Midbrain (tissue), 1 donor: Measurements from ENCODE around the gene MED12.

Source experiments
- DNase-seq: peaks from one replicate; lab custom pipeline; 2025; lab: John Stamatoyannopoulos, UW

The MED12 gene

DNA sequence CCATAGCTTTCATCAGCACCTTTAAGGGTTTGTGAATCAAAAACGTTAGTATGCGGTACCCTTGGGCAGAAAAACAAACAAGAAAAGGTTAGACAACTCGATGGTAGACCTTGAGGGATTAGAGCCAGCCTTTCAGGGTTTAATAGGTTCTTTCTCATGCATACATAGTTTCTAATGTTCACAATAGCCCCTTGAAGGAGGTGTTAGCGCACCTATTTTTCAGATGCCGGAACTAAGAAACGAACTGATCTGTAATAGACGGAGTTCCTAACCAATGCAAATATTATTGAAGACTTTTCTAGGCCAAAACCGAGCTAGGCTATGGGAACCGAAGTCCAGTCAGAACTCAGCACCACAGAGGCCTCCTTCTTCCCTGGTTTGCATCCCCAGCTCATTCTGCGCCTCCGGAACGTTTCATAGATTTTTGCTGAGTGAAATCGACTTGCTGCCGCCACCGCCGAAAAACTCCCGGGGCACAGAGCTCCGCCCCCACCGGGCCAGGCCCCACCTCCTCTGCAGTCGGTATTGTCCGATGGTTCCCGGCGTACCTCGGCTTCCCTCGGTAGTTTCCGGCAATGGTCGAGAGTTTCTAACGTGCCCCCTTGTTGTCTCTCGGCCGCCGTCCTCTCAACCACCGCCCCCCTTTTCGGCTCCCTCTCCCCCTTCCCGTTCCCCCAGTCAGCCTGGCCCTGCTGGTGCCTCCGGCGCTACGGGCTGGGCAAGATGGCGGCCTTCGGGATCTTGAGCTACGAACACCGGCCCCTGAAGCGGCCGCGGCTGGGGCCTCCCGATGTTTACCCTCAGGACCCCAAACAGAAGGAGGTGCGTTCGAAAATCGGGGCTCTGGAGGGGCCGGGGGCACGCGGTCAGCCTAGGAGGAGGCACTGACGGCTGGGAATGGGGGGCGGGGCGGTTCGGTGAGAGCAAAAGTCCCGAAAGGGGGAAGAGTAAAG is at the start of gene MED12:
Gene MED12 (plus strand): TSS at position 565 of the 953 bp plus-strand sequence. CDS start 159 bp downstream, at position 724.
- peak; percentile 86 for DNase-seq

DNA sequence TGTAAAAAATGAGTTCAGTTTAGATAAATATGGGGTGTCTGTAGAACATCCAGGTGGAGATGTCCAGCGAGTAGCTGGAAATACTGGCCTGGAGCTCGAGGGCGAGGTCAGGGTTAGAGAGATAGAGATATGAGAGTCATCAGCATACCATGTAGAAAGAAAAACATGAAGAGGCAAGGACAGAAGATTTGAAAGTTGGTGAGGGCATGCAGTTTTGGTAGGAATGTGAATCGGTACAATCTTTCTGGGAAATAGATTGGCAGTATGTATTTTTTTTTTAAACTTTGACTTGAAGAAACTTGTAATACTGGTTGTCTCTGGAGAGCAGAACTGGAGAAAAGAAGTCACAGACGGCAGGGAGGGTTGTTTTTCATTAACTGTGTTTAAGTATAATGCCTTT is 47.9 kb upstream of the MED12 start:
- no peak for DNase-seq

DNA sequence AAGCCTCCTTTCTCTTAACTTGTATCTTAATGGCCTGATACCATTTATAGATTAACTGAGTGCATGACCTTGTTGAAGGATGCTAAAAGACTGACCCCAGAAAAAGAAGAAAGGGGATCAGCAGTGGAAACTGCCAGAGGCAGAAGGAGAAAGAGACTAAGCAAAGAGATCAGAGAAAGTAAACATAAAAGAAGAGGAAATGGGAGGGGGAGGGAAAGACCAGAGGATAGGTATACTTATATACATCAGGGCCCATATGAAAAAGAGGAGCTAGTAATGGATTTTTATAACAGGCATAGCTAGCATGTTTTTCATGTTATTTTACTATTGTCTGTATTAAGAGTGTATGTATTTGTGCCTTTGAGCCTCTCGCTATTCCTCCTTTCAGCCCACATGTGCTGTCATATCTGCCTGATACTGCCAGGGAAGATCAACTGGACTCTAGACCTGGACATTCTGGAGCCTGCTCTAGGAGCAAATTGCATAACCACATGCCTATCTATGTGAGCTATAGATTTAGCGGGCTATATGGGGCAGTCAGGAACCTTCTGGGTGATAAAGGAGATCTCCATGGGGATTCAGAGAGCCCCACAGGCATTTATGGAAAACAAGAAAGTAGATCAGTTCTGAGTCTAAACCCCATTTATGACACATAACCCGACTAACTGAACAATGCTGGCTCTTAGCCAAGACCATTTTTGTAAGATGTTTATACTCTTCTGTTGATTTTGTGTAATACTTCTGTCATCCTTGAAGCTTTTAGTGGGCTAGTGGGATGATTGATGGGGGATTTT is 36.9 kb upstream of the MED12 start:
- DNase-seq, result no peak

DNA sequence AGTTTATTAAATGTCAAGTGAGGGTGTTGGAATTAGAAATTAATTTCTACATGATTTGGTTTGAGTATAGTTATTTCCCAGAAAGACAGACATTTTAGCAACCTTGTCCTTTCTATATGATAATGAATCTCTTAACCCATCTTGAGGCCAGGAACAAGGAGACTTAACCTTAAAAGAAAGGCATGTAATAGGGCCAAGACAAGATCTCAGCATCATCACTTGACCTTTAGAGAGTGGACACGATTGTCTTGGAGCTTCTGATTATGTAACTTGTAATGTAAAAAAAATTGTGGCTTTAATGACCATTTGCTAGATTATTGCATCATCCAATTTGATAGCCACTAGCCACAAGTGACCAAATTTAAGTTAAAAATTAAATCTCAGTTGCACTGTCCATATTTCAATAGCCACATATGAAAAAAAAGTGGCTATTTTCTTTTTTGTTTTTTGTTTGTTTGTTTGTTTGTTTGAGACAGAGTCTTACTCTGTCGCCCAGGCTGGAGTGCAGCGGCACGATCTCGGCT is 36.2 kb upstream of the MED12 start:
- no peak for DNase-seq

DNA sequence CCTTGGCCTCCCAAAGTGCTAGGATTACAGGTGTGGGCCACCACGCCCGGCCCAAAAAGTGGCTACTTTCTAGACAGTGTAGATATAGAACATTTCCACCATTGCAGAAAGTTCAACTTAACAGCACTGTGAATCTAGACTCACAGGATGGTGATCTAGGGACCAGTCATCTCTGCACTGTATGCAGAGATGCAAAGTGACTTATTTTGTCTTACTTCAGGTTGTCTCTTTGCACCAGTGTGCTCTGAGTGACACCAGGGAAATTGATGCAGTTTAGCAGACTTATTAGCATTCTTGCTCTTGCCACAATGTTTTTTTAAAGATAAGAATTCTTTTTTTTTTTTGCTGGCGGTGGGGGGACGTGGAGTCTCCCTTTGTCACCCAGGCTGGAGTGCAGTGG is 35.6 kb upstream of the MED12 start:
- no peak for DNase-seq

DNA sequence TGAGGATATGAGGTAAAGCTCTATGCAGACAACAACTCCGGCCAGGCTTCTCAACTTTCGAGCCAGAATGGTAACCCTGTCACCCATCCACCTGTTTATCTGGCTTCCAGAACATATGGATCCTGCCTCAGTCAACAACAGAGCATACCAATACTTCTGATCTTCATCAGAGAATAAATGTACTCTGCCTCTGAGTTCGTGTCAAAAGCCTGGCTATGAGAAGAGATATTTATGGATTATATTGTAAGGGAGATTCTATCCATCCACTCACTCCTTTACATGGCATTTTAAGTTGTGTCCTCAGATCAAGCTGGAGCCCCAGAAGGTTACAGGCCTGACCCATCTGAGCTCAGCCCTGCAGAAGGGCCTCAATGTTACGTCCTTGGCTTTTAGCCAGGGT is 32.5 kb upstream of the MED12 start:
- no peak for DNase-seq

DNA sequence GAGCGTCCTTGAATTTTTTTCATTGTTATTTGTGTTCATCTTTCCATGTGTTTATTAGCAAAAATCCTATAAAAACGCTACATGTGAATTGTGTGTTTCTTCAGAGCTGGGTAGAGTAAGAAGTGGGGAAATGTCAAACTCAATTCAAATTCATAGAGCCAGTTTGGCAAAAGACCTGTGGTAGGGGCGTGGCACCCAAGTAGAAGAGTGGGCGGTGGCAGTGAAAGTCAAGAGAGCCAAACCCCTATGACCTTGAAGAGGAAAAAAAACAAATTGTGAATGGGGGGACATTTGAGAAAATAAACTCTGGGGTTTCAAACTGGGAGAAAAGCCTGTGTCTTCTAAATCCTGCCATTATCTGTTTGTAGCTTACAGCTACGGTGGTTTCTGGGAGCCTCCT is 27.1 kb upstream of the MED12 start:
- no peak for DNase-seq

DNA sequence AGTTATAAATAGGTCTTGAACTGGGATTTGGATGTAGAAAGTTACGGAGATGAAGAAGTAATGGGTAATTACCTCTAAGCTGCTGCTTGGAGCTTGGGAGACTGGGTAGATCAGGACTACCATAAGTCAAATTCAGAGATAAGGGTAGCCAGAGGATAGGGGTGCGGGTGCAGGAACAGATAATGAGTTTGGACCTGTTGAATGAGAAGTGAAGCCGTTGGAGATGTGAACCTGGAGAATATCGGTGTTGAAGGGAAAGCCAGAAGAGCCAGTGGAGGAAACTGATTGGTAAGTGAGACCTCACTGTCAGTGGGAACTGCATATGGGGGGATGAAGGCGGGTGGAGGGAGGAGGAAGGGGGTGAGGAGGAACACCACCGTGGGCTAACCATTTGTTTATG is 23.4 kb upstream of the MED12 start:
- no peak for DNase-seq

DNA sequence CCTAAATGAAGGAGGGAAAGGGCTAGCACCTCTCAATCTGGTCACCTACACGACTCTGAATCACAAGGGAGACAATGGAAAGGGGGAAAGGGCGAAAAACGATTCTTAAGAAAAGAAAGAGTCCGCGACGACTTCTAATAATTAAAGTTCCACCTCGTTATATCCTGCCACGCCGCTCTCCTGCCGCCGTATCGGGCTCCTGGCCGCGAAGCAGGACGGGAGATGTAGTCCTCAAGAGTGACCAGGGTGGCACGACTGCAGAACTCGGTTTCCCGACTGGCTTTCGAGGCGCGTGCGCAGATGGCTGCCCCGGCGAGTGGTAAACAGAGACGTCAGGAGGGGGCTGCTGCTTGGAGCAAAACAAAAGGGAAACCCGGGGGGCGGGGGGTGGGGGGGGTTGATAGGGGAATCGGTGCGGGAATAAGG is 22.8 kb upstream of the MED12 start, which contains the start of gene FOXO4:
Gene FOXO4 (plus strand): TSS at position 297 of the 426 bp plus-strand sequence. CDS start 678 bp downstream, outside the sequence.
- peak; percentile 88 for DNase-seq

DNA sequence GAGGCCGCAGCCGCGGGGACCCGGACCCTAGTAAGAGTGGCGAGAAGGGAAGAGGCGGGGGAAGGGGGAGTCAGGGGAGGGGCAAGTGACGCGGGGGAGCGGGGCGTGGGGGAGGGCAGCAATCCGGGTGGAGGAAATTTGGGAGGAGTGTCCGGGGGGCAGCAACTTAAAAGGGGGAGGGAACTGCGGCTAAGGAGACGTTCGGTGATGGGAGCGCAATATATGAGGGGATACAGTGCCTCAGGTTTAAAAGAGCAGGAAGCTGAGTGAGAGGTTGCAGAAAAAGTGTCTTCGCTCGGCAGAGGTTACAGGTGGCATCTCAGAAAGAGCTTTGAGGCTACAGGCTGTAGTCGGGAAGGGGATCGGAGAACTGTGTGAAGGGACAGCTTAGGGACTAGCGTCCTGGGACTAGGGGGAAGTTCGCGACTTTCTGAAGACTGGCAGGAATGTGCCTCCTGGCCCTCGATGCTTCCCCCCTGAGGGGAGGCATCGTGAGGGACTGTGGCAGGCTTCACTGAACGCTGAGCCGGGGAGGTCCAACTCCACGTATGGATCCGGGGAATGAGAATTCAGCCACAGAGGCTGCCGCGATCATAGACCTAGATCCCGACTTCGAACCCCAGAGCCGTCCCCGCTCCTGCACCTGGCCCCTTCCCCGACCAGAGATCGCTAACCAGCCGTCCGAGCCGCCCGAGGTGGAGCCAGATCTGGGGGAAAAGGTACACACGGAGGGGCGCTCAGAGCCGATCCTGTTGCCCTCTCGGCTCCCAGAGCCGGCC is 22.2 kb upstream of the MED12 start:
- DNase-seq, result peak; percentile 73

DNA sequence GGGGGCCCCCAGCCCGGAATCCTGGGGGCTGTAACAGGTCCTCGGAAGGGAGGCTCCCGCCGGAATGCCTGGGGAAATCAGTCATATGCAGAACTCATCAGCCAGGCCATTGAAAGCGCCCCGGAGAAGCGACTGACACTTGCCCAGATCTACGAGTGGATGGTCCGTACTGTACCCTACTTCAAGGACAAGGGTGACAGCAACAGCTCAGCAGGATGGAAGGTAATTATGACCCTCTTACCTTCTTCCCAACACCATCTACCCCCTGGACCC is 21.7 kb upstream of the MED12 start:
- no peak for DNase-seq

DNA sequence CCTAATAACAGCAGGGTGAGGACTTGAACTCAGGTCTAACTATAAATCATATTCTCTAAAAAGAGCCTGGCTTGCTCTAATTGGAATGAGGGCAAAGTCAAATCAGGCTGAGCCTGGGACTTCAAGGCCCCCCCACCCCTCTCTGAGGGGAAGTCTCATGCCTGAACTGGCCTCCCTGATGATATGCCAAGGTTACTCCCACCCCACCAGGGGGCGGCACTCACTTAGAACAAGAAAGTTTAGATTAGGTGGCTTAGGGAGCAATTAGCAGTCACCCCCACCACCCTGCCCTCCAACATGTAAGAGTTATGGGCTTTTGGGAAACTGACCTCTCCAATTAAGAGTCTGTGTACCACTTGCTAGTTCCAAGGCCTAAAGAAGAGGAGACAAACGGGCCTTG is 20.1 kb upstream of the MED12 start:
- DNase-seq, result peak; percentile 32

DNA sequence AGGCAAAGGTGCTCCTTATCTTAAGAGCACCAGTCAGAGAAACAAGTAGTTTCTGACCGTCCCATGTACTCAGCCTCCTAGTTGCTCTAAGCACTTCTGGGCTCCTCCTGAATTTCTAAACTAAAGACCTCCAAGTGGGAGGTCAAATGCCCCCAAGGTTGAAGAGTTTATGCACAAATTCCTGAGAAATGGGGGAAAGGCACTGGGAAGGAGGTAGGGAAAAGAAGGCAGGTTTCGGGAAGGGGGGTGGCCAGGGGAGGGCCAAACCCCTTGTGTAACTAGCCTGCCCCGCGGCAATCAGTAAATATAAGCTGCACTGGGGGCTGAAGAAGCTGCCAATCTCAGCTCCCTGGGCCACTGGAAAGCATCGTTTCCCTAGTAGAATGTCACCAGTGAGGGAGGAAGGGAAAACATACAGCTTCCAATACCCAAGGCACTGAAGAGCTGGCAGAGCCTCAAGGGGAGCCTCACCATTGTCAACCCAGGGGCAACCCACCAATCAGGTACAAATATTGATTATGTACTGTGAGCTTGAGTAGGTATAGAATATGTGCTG is 19.4 kb upstream of the MED12 start:
- DNase-seq, result no peak

DNA sequence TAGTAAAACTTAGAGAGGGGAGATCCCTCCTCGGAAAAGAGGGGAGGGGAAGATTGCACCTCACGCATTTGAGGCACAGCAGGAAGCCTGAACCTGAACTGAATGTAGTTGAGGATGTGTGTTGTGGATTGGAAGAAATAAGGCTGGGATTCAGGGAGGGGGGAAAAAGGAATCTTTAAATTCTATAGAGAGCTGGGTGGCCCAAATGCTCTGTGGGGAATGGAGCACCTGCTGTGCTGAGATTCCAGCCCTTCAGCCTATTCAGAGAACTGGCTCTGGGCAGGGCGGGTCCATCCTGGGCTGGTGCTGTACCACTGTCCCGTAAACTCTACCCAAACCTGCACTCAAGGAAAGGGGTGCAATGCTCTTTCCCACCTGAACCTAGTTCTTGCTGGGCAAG is 18.7 kb upstream of the MED12 start:
- no peak for DNase-seq

DNA sequence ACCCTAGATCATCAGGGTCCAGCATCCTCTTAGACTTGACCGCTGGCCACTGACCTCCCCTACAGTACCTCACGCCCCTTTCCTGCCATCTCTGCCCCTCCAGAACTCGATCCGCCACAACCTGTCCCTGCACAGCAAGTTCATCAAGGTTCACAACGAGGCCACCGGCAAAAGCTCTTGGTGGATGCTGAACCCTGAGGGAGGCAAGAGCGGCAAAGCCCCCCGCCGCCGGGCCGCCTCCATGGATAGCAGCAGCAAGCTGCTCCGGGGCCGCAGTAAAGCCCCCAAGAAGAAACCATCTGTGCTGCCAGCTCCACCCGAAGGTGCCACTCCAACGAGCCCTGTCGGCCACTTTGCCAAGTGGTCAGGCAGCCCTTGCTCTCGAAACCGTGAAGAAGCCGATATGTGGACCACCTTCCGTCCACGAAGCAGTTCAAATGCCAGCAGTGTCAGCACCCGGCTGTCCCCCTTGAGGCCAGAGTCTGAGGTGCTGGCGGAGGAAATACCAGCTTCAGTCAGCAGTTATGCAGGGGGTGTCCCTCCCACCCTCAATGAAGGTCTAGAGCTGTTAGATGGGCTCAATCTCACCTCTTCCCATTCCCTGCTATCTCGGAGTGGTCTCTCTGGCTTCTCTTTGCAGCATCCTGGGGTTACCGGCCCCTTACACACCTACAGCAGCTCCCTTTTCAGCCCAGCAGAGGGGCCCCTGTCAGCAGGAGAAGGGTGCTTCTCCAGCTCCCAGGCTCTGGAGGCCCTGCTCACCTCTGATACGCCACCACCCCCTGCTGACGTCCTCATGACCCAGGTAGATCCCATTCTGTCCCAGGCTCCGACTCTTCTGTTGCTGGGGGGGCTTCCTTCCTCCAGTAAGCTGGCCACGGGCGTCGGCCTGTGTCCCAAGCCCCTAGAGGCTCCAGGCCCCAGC is 17.6 kb upstream of the MED12 start:
- no peak for DNase-seq

DNA sequence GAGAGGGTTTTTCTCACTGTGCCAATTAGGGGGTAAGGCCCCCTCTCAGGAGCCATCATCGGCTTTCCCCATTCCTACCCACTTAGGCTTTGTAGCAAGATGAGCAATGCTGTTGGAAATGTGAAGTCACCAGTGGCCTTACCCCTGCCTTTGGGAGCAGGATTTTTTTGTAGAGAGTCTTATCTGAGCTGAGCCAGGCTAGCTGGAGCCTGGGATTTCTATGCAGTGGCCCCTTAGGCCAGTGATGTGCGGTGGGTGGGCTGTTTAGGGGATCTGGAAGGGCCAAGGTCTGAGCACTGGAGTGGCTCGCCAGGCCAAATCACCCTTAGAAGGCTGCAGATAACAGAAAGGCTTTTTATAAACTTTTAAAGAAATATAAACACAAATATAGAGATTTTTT is 16.1 kb upstream of the MED12 start:
- DNase-seq, result no peak

DNA sequence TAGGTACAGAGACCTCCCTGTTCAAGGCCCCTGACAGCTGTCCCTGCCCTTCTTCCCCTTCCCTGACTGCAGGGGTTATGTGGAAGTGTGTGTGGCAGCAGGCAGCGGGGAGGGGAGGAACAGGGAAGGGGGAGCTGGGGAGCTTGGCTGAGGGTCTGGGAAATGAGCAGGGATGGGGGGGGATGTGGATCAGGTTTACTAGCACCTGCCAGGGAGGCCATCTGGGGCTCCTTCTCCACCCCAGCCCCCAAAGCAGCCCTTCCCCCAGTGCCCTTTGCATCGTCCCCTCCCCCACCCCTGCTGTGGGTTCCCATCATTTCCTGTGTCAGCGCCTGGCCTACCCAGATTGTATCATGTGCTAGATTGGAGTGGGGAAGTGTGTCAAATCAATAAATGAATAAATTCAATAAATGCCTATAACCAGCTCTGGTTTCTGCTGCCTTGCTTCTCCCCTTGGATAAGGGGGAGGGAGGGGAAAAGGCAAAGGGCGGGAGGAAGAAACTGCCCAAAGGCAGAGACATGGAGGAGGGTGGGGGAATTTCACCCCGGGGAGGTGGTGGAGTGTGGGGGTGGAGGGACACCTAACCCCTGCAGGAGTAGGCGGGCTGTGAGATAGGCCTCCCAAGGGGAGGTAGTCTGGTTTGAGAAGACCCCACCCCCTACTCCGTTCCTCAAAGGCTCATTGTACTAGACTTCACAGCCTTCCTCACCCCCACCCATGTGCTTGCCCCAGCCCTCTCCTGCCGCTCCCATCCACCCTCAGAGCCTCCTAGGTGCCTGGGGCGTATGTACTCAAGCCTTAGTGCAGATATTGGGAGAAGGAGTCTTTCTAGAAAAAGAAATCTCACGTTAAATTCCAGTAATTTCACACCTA is 15.0 kb upstream of the MED12 start:
- no peak for DNase-seq

DNA sequence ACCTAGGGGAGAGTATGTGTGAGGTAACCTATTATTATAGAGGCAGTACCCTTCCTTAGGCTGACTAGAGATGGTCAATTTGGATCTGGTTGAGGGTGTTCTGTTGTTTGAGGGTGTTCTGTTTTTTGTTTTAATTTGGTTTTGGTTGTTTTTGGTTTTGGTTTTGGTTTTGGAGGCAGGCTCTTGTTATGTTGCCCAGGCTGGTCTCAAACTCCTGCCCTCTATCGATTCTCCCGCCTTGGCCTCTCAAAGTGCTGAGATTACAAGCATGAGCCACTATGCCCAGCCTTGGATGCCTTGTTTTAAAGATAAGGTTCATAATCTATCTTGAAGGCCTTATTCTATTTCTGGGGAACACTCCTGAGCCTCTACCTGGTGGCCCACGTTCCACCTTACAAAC is 12.8 kb upstream of the MED12 start:
- no peak for DNase-seq

DNA sequence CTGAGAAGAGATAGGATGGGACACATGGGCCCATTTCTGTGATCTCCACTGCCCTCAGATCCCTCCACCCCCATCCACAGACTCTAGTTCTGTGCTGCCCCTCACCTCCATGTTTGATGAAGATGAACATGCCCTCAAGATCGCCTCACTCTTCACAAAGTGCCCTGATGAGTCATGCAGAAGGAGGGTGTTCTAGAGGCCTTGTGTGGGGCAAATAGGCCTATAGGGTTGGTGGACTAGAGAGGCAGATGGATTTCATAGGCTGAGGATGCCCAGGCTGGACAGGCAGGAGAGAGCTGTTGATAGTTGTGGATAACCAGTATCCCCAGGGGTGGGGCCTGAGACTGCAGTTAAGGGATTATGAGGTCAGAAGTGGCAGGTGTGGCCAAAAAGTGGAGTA is 12.0 kb upstream of the MED12 start, which contains the start of gene CXorf65:
Gene CXorf65 (minus strand): TSS at position 314 of the 400 bp plus-strand sequence. CDS start 184 bp downstream, at position 130.
- no peak for DNase-seq
